ENCODE measurements around the gene APOO.
A peak's percentile ranks its signal among the peaks of the same experiment; 100 is the strongest.
"Not testable (repeated sequence)": the region's sequence is repeated elsewhere in the genome, so short reads cannot be mapped to it uniquely, and the experiment has no call there.

The APOO gene

GRCh38 chrX:23898412-23898959 is 9.3 kb downstream of the APOO start:
- no peak for DNase-seq (ENCODE audit: low spot score)
- ChIA-PET CTCF (no interaction called here), POLR2A (ENCODE audit: low non-redundant PET) (no interaction called here)
- TF ChIP-seq, protein P1, sequence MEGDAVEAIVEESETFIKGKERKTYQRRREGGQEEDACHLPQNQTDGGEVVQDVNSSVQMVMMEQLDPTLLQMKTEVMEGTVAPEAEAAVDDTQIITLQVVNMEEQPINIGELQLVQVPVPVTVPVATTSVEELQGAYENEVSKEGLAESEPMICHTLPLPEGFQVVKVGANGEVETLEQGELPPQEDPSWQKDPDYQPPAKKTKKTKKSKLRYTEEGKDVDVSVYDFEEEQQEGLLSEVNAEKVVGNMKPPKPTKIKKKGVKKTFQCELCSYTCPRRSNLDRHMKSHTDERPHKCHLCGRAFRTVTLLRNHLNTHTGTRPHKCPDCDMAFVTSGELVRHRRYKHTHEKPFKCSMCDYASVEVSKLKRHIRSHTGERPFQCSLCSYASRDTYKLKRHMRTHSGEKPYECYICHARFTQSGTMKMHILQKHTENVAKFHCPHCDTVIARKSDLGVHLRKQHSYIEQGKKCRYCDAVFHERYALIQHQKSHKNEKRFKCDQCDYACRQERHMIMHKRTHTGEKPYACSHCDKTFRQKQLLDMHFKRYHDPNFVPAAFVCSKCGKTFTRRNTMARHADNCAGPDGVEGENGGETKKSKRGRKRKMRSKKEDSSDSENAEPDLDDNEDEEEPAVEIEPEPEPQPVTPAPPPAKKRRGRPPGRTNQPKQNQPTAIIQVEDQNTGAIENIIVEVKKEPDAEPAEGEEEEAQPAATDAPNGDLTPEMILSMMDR (conservative IDR thresholded peaks at IDR 0.05; ENCODE audit: low read depth) = no peak
- H3K27ac ChIP-seq = peak overlapping the region; percentile 73

- ChIA-PET POLR2A (ENCODE audit: low non-redundant PET) (no interaction called here), CTCF (interaction anchor here (0.6 to 0.7 kb wide), 2 partner anchors 10 to 29 kb away, joined by 3 to 4 read pairs; no protein-coding TSS in a partner anchor)
- no peak for DNase-seq (ENCODE audit: low spot score)
- TF ChIP-seq, protein P1 (conservative IDR thresholded peaks at IDR 0.05; ENCODE audit: low read depth) = no peak
- no peak overlapping the region for H3K27ac ChIP-seq
Measured at GRCh38 chrX:23896981-23897380, 10.8 kb downstream of the APOO start.

GRCh38 chrX:23896539-23896938 is 11.2 kb downstream of the APOO start:
- CTCF ChIA-PET = interaction anchor here (0.6 to 0.7 kb wide), 2 partner anchors 10 to 28 kb away, joined by 3 to 4 read pairs; no protein-coding TSS in a partner anchor
- DNase-seq (ENCODE audit: low spot score); POLR2A ChIA-PET (ENCODE audit: low non-redundant PET); H3K27ac ChIP-seq: not testable (repeated sequence)

- DNase-seq (ENCODE audit: low spot score); H3K27ac ChIP-seq; CTCF ChIA-PET; POLR2A ChIA-PET (ENCODE audit: low non-redundant PET): not testable (repeated sequence)
Measured at GRCh38 chrX:23894993-23895392, 12.7 kb downstream of the APOO start.

- H3K27ac ChIP-seq = no peak overlapping the region
- TF ChIP-seq, protein P1 (conservative IDR thresholded peaks at IDR 0.05; ENCODE audit: low read depth) = no peak
- CTCF ChIA-PET = no interaction called here
- POLR2A ChIA-PET (ENCODE audit: low non-redundant PET) = no interaction called here
- DNase-seq (ENCODE audit: low spot score) = no peak
Measured at GRCh38 chrX:23890933-23891332, 16.8 kb downstream of the APOO start.

- TF ChIP-seq, protein P1 (conservative IDR thresholded peaks at IDR 0.05; ENCODE audit: low read depth) = no peak
- no peak for DNase-seq (ENCODE audit: low spot score)
- CTCF ChIA-PET = no interaction called here
- H3K27ac ChIP-seq = peak overlapping the region; percentile 68; the same call in 1 of the 2 replicates
- POLR2A ChIA-PET (ENCODE audit: low non-redundant PET) = no interaction called here
Measured at GRCh38 chrX:23888887-23889501, 18.7 kb downstream of the APOO start.

GRCh38 chrX:23887918-23888317 is 19.8 kb downstream of the APOO start:
- DNase-seq (ENCODE audit: low spot score) = no peak
- TF ChIP-seq, protein P1 (conservative IDR thresholded peaks at IDR 0.05; ENCODE audit: low read depth) = no peak
- no peak overlapping the region for H3K27ac ChIP-seq
- CTCF ChIA-PET = no interaction called here
- POLR2A ChIA-PET (ENCODE audit: low non-redundant PET) = interaction anchor here (0.7 kb wide), 1 partner anchor 126 kb away, joined by 3 read pairs; no protein-coding TSS in a partner anchor

All from RWPE1 (cell line).